HG03457 (cell line): ENCODE results near the gene SMCO4.

ENCODE experiments used
- ATAC-seq: cut with Tn5 transposase; IDR thresholded peaks from one replicate; pipeline ENCODE4 v1.9.1; 2021; ENCODE audit warnings: moderate number of reproducible peaks; ENCODE audit not compliant: unreplicated experiment

The SMCO4 gene

GRCh38 chr11:93510196-93510873 lies 32.9 kb downstream of the SMCO4 start:
- no peak for ATAC-seq

DNA sequence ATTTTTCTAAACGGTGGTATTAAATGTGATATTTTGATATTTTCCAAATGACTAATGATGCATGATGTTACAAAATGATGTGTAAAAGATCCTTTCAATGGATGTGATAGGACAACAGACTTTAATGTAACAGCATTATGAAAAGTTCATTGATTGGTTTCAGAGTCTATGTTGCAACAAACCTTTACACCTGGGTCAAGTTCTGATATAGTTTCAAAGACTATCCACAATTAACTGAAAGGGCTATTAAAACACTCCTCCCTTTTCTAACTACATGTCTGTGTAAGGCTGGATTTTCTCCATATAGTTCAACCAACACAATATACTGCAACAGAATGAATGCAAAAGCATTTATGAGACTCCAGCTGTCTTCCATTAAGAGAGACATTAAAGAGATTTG lies 35.7 kb downstream of the SMCO4 start:
- ATAC-seq: no peak

DNA sequence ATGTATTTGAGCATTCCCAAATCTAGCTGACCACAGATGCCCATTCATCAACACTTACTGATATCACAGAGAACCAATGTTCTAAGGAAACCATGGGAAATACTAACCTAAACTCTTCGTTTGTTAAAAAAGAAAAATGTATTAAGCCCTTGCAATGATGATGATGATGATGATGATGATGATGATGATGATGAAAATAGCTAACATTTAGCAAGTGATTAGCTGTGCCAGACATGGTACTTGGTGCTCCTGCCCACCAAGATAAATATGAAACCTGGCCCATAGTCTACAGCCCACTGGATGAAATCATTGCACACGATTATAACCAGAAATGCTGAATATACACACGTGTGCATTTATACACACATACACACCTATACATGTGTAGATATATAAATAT lies 37.5 kb downstream of the SMCO4 start:
- no peak for ATAC-seq

GRCh38 chr11:93504110-93505095 lies 38.8 kb downstream of the SMCO4 start:
- ATAC-seq: no peak

GRCh38 chr11:93501856-93502255 lies 41.3 kb downstream of the SMCO4 start:
- no peak for ATAC-seq

DNA sequence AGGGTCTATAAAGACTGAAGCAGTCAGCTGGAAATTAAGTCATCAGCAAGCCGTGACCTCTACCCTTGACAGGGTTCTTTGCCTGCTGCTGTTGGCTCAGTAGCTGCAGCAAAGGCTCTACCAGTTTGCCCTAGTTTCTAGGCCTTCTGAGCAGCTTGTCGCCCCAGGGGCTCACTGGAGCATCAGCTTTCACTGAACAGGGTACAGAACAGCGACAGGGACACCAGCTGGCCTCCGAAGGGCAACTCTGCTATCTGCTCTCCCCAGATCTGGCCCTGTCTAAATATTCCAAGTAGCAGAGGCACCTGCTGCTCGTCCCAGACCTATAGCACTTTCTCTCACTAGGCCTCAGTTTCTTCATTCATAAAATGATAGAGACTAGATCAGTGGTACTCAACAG lies 42.4 kb downstream of the SMCO4 start:
- ATAC-seq: no peak

DNA sequence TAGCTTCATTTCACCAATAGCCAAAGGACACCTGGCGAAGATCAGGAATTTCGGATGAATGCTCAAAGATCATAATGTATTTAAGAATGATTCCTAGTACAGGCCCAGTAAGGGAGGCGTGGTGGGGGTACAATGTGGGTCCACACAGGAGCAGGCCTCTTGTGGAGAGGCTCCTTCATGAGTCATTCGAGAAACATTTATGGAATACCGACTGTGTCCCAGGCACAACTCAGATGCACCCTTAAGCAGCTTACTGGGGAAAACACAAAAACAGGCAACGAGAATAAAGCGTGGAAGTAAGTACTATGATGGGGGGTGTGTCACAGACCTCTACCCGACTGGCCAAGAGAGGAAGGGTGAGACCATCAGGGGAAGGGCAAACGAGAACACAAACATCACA lies 44.5 kb downstream of the SMCO4 start:
- ATAC-seq: no peak

DNA sequence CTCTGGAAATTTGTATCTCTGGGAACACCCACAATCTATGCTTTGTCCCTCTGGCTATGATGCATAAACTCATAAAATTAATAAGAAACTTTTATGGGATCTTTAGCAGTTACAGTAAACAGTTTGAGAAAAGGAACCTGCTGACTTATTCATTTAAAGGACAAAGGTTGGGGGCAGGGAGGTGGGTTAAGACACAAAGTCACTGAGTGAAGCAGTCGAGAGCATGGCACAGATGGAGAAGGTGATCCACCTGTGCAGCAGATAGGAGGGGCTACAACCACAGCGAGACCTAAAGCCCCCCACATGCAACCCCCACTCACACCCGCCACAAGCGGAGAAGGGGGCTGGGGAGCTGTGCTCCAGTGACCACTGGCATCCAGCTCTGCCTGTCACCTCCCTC lies 45.0 kb downstream of the SMCO4 start:
- no peak for ATAC-seq

GRCh38 chr11:93497596-93497995 lies 45.6 kb downstream of the SMCO4 start:
- no peak for ATAC-seq

GRCh38 chr11:93494357-93494756 lies 48.8 kb downstream of the SMCO4 start:
- no peak for ATAC-seq

DNA sequence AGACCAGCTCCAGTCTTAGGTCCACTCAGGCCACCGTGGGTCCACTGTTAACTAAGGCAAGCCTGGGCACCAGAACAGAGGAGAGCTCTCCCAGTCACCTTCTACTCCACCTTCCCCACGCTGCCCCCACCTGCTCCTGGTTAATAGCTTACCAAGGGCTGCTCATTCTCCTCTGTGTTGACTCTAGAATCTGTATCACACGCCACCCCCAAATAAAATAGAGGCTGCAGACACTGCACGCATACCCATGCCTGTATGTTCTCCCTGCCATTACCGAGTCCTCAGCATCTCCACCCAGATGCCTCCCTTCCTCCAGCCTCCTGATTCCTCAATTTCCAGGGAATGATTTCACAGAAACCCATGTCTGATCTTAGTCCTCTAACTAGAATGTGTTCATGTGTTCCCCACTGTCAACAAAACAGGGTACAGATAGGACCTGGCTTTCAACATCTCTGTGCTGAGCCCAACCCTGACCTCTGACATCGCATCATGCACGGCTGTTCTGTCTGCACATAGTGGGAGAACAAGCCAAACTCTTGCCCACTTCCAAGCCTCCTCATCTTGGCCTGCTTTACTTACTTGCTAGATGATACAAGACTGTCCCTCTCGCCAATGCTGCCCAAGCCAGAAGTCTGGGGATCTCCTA lies 49.8 kb downstream of the SMCO4 start:
- no peak for ATAC-seq

GRCh38 chr11:93492464-93493251 lies 50.5 kb downstream of the SMCO4 start:
- no peak for ATAC-seq

GRCh38 chr11:93491973-93492372 lies 51.2 kb downstream of the SMCO4 start:
- no peak for ATAC-seq

GRCh38 chr11:93490996-93491618 lies 52.1 kb downstream of the SMCO4 start:
- ATAC-seq: no peak

DNA sequence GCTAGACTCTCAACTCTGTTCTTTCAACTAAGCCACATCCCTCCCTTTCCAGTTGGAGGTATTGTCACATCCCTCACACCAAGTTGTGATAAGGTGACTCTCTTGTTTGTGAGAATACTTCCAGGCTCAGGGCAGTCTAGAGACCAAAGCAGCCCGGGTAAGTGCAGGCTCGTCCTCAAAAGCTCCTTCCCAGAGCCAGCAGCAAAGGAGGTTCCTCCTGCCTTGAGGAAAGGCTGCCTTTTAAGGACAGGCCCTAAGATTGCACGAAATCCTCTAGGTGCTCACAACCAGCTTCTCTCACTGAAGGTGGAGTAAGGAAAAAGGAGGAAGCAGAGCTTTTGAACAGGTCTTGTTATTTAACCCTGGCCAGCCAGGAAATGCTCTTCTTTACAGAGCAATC lies 53.4 kb downstream of the SMCO4 start:
- ATAC-seq: no peak

- ATAC-seq: no peak
Observed at GRCh38 chr11:93487032-93487483, 56.1 kb downstream of the SMCO4 start.

DNA sequence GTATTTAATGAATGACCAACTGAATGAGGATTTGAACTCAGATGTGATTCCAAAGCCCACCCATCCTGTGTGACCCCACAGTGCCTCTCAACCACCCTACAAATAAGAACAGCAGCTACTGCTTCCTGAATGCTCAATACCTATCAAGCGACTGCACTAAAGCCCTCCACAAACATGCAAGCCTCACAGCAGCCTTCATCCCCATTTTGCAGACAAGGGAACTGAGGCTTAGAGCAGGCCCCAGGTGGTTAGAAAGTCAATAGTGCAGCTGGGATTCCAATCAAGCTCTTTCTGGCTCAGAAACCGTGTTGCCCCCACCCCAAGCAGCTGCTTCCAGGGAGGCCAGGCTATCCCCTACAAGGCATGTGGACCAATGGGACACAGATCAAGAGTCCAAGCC lies 57.2 kb downstream of the SMCO4 start:
- ATAC-seq: no peak

DNA sequence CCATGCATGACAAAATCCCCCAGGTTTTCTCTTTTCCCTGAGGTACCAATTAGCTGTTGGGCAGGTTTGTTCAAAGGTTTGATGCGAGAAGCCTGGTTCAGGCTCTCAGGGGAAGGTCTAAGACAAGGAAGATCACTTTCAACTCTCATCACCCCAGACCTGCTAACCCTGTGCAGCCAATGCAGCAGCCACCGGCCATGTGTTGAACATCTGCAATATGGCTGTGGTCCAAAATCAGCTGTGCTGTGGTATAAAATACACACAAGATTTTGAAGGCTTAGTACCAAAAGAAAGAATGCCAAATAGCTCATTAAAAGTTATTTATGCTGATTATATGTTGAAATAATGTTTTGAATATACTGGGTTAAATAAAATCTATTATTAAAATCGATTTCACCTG lies 58.5 kb downstream of the SMCO4 start:
- no peak for ATAC-seq

DNA sequence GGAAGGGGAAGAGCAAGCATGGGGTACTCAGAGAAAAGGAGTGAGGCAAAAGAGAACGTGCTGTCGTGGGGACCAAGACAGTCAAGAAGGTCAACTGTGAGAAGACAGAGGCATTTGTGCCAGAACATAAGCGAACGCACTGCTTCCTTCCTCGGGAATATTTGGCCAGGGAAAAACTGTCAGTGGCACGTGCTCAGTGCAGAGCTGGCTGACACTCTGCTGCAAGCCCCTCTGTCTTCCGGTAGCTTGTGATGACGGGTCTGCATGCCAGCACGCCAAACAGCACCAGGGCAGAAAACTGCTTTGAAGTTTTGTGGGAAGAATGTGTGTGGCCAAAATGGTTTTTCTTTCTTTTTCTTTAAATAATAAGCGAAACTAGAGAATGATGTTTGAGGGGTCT lies 60.6 kb downstream of the SMCO4 start:
- ATAC-seq: no peak

DNA sequence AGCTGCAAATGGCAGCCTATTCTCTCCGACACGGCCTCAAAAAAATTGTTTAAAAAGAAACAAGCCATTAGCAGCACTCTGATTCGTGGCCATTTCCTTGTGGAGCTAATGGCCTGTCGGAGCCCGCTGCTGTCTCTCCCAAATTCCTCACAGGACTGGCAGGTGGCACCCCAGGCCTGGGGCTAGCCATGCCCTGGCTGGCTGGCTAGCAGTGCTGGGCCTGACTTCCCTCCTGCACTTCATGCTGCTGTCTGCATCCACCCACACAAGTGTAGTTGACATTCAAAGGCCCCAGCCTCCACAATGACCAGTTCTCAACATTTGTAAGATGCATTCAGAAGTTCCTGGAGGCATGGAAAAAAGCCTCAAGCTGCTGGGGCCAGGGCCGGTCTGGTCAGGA lies 61.5 kb downstream of the SMCO4 start:
- ATAC-seq: no peak
